NCI-H526 (cell line): Measurements from ENCODE around the gene OR4D2.
"Not testable (repeated sequence)": the region's sequence is repeated elsewhere in the genome, so short reads cannot be mapped to it uniquely, and the experiment has no call there.

Experiments used
- DNase-seq, 2 experiments: peaks; one replicate each; lab custom pipeline; 2025; lab: John Stamatoyannopoulos, UW

OR4D2 gene

DNA sequence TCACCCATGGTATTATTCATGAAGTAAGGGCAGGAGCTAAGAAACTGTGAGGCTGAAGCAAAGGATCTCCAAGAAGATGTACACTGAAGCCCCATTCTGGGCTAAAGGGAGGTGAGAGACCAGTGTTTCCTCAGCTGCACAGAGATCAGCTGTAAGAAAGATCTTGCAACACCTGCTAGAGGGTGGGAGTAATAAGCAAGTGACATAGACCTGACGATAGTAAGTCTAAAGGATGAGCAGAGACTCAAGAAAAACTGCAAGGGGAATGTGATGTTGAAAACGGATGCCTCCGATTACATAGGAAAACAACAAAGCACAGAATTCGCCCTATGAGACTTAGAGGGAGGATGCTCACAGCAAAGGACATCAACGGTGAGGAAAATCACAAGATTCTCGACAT, at the start of gene OR4D2:
Gene OR4D2, plus strand, starts transcription at position 301 of the 400 bp plus-strand sequence. CDS start 2,674 bp downstream, outside the sequence.
- DNase-seq, result no peak

GRCh38 chr17:58117382-58117781, 49.4 kb upstream of the OR4D2 start:
- no peak for DNase-seq

GRCh38 chr17:58119491-58119890, 47.3 kb upstream of the OR4D2 start:
- DNase-seq, result no peak

GRCh38 chr17:58120195-58120822, 46.5 kb upstream of the OR4D2 start:
- no peak for DNase-seq

- DNase-seq, result peak in 1 of 2 experiments; percentile 67
Observed at GRCh38 chr17:58121925-58122324, 44.9 kb upstream of the OR4D2 start.

DNA sequence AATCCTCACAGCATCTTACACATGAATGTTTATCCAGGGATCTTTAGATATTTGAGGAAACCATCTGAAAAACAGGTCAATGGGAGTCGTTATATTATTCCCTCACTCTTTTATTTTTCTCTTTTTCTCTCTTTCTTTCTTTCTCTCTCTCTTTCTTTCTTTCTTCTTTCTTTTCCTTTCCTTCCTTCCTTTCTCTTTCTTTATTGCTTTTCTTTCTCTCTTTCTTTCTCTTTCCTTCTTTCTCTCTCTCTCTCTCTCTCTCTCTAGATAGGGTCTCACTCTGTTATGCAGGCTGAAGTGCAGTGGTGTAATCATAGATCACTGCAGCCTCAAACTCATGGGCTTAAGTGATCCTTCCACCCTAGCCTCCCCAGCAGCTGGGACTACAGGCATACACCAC, 38.9 kb upstream of the OR4D2 start:
- DNase-seq, result no peak

DNA sequence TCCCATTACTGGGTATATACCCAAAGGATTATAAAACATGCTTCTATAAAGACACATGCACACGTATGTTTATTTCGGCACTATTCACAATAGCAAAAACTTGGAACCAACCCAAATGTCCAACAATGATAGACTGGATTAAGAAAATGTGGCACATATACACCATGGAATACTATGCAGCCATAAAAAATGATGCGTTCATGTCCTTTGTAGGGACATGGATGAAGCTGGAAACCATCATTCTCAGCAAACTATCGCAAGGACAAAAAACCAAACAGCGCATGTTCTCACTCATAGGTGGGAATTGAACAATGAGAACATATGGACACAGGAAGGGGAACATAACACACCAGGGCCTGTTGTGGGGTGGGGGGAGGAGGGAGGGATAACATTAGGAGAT, 34.1 kb upstream of the OR4D2 start:
- not testable (repeated sequence) for DNase-seq

- DNase-seq, result peak; percentile 2 to 31
Observed at GRCh38 chr17:58136669-58137279, 30.0 kb upstream of the OR4D2 start.

DNA sequence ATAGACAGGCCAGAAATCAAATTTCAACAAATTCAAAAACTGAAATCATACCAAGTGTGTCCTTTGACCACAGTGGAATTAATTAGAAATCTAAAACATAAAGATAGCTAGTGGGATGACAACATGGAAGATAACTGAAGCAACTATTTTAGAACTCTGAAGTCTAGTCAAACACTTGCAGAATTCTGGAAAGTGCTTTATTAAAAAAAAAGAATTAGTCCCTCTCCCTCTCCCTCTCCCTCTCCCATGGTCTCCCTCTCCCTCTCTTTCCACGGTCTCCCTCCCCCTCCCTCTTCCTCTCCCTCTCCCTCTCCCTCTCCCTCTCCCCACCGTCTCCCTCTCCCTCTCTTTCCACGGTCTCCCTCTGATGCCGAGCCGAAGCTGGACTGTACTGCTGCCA, 25.3 kb upstream of the OR4D2 start:
- DNase-seq, result no peak

DNA sequence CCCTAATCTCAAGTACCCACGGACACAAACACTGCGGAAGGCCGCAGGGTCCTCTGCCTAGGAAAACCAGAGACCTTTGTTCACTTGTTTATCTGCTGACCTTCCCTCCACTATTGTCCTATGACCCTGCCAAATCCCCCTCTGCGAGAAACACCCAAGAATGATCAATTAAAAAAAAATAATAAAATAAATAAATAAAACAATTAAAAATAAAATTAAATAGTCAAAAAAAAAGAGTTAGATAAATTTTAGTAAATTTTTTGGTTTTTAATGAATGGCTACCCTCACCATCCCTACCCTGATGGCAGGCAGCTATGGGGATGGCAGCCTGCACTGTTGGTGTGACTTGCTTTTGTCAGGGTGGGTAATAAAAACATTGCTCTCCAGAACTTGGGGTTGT, 23.4 kb upstream of the OR4D2 start:
- not testable (repeated sequence) for DNase-seq

DNA sequence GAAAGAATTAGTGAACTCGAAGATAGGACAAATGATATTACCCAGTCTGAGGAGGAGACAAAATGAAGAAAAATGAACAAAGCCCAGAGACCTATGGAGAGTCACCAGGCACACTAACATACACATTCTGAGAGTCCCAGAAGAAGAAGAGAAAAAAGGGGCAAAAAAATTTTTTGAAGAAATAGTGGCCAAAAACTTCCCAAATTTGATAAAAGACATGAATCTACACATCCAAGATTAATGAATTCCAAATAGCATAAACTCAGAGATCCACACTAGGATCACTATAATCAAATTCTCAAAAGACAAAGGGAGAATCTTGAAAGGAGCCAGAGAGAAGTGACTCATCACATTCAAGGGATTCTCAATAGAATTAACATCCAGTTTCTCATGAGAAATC, 22.0 kb upstream of the OR4D2 start:
- no peak for DNase-seq

GRCh38 chr17:58147930-58148434, 18.8 kb upstream of the OR4D2 start, which contains the start of gene OR4D1:
TSS of gene OR4D1 (plus strand) at chr17:58148384. CDS start at chr17:58155154, 6,770 bp downstream.
- no peak for DNase-seq

DNA sequence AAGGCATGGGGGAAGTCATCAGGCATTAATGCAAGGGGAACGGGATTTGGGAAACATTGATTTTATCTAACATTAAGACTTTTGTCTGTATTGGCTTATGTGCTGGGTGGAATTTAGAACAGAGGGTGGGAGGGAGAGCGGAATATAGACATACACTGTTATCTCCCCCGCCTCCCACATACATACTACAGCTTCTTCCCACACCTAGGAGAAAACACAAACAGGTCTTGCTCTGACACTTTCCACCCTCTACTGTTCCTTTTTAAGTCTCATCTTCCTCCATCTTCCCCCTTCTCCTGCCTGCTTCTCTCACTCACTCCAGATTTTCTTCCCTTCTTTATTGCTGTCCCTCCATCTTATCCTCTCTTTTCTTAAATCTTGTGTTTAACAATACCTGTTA, 18.2 kb upstream of the OR4D2 start:
- no peak for DNase-seq

GRCh38 chr17:58150394-58150793, 16.4 kb upstream of the OR4D2 start:
- no peak for DNase-seq

GRCh38 chr17:58153046-58153445, 13.7 kb upstream of the OR4D2 start:
- DNase-seq, result no peak

DNA sequence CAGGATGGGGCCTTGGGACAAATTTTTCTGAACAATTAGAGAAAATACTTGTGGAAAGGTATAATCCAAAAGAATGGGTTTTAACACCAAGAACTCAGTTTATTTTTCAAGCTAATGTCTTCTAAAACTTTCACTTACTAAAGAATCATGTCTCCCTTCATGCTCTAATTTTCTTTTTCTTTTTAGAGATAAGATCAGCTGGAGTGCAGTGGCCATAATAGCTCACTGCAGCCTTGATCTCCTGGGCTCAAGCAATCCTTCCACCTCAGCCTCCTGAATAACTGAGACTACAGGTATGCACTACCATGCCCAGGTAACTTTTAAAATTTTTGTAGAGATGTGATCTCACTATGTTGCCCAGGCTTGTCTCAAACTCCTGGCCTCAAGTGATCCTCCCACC, 13.1 kb upstream of the OR4D2 start:
- no peak for DNase-seq

- DNase-seq, result peak; percentile 65 to 84
Observed at GRCh38 chr17:58156839-58157803, 9.7 kb upstream of the OR4D2 start.

DNA sequence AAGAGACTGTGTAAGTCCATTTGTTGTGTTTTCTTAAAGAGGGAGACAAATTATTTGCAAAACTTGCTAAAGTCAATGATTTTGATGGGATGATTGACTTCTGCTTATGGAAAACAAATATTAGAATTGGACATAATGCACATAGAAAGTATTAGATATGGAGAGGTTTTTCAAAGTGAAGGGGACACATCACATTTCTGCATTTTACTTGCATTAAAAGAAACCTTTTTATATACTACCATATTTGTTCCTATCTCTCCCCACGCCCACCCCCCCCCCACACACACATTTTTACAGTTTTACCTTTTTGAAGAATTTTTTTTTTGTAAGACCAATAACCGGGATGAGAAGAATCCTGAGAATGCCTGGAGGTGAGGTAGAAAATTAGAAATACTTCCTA, 8.6 kb upstream of the OR4D2 start:
- no peak for DNase-seq

- DNase-seq, result no peak
Observed at GRCh38 chr17:58161566-58161965, 5.2 kb upstream of the OR4D2 start.

- peak in 1 of 2 experiments; percentile 11 for DNase-seq
Observed at GRCh38 chr17:58165981-58166380, 801 bp upstream of the OR4D2 start.

DNA sequence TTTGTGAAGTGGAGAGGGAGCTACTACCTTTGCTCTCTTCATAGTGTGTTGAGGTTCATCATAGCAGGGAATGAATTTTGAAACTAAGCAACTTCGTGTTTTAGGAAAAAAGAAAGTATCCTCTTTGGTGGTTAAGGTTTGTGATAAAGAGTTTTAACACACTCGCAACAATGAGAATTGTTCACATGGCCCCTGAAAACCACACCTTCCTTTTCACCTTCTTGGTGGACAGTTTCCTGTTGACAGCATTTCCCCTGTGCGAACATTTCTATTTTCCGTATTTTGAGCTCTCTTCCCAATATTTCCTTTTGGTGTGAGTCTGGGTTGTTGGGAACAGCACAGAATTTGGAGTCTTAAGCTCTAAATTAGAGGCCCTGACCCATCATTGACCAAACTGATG, 3.8 kb downstream of the OR4D2 start:
- no peak for DNase-seq

DNA sequence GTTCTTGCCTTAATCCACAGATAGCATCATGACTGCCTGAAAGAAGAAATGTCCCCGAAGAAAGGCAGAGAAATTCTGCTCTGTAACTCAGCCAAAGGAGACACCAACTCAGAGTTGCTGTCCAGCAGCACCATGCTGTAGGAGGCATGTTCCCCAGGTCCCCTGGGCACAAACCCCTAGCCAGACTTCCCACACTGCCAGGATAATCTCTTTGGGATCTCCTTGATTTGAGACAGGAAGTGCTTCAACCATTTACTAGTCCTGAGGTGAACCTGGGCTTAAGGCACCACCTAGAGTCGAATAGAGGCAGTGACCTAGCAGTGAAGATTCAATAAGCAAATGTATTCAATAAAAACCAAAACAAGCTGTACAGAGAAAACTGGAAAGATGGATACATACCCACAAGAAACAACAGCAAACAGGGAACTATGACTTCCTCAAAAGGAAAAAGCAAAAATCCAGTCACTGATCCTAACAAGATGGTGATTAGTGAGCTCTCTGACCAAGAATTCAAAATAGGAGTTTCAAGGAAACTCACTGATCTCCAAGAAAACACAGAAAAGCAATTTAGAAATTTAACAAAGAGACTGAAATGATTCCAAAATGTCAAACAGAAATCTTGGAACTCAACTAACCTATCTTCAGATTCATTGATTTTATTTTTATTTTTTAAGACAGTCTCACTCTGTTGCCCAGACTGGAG, 5.7 kb downstream of the OR4D2 start:
- peak; percentile 71 to 75 for DNase-seq
